Caki2 (cell line): ENCODE data around the gene STK24. TPM values are rescaled to one million over a fixed set of nuclear protein-coding genes. Genes with fewer than 3 reads are reported as not detected.

Experiments used
- DNase-seq: peaks from one replicate; pipeline ENCODE4 v3.0.0-alpha.2; 2015; ENCODE audit warnings: low read depth
- in situ Hi-C: cut with HindIII; loops from 2 replicates; pipeline ENCODE4 v1.10.0; 2016; ENCODE audit warnings: low sequenced_read_pairs, low pct_unique_long_range_greater_than_20kb, mixed read lengths
- total RNA-seq: library from RNA; depleted of rRNA; stranded (reverse); fragments of >200 nt; shearing (Covaris generic); gene quantifications from 2 replicates; pipeline ENCODE4 v1.2.3, GENCODE V29; 2014; ENCODE audit warnings: low replicate concordance

Gene STK24
- total RNA-seq, 1 experiment from 2014 or later: 94.3 TPM

GRCh38 chr13:98488736-98489135, 88.2 kb downstream of the STK24 start:
- no peak for DNase-seq
- in situ Hi-C loops: no loop called here

- in situ Hi-C loops: no loop called here
- no peak for DNase-seq
Measured at GRCh38 chr13:98487522-98487921, 89.4 kb downstream of the STK24 start.

DNA sequence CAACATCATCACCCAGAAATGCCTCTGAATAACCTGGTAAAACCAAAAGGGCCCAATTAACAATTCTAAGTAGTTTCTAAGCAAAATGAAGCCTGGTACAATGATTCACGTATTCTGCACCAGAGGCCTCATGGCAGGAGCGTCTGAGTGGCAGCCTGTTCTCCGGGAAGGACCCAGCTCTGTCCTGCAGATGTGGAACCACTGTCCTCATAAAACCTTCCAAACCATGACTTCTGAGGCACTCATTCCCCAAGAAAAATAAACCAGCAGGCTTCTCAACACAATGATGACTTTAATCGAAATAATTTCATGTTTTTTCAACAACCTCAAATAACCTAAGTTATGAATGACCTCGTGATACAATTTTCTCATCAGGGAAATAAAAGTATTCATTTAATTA, 89.9 kb downstream of the STK24 start:
- in situ Hi-C loops: no loop called here
- DNase-seq: no peak

DNA sequence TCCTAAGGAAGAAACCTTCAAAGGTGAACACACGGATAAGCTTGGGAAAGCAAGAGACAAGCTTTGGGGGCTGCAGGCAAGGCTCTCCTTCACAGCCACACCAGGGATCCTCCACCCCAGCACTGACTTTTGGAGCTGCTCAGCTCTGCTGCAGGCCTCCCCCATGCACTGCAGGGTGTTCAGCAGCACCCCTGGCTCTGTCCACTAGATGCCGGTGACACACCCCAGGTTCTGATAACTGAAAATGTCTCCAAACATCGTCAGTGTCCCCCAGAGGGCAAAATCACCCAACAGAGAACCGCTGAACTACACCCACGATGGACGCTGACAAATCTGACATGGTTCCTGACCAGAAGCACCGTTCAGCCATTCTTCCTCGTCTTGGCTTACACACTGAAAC, 90.5 kb downstream of the STK24 start:
- in situ Hi-C loops: no loop called here

GRCh38 chr13:98485561-98485960, 91.3 kb downstream of the STK24 start:
- DNase-seq: no peak
- in situ Hi-C loops: no loop called here

More for the DNA sequence above, 90.5 kb downstream of the STK24 start:
- DNase-seq: no peak

DNA sequence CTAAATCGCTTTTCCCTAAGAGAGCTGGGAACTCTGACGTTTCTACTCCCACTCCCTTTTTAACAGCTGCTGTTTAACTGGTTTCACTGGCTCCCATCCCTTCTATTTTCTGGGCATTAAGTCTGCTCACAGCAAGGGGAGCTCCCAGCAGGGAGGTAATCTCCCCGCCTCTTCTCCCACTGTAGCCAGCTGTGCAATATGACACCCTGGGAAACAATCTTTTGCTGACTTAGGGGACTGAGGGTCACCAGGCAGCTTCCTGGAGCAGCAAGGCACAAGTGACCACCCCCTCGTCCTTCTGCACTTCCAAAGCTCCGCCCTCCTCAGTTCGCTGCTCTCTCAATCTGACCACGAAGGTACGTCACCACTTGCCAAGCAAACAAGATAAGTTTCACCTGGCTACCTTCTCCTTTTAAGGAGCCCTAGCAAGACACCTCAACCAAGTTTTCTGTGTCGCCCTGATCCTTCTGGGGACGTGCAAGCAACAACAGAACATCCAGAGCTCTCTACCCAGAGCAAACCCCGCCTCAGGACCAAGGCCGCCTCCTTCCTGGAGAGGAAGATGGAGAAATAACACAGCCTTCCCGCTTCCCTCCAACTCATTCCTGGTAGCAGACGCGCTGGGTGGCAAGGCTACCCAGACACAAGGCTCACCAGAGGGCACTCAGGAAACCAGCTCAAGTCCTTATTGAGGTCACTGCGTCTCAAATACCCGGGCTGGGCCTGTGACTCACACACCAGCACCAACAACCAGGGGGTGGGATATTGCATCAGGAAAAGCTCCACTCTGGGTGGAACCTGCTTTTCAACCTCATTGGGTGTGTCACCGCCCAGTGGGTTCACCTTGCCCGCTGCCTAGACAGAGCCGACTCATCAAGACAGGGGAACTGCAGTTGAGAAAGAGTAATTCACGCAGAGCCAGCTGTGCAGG, 92.4 kb downstream of the STK24 start:
- in situ Hi-C loops: no loop called here
- DNase-seq: peak; percentile 93

DNA sequence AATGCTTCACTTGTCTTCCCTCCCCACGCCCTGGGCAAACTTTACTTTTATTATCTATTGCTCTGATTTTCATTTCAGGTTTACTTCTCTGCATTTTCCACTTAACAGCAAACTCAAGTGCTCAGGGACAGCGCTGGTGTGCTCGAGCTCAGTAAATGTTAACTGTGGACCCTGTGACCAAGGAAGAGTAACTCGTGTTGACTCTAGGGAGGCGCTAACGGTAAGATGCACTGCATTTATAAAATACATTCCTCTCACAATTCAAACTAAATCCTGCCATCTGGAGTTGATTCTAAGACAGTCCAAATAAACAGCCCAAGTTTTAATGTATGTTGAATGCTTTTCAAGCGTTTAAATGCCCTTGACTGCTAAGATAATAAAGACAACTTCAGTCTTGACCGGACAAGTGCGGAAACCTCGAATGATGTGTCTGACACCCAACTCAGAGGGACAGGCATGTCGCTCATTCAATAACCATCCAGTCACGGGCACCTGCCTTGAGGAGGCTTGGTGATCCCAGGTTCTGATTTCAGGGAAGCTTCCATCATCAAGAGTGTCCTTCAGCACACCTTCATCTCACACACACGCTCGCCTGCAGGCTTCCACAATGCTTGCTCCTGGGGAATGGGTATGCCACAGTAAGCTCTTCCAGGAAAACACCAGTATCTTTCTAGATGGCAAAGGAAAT, 93.2 kb downstream of the STK24 start:
- in situ Hi-C loops: no loop called here
- DNase-seq: no peak

DNA sequence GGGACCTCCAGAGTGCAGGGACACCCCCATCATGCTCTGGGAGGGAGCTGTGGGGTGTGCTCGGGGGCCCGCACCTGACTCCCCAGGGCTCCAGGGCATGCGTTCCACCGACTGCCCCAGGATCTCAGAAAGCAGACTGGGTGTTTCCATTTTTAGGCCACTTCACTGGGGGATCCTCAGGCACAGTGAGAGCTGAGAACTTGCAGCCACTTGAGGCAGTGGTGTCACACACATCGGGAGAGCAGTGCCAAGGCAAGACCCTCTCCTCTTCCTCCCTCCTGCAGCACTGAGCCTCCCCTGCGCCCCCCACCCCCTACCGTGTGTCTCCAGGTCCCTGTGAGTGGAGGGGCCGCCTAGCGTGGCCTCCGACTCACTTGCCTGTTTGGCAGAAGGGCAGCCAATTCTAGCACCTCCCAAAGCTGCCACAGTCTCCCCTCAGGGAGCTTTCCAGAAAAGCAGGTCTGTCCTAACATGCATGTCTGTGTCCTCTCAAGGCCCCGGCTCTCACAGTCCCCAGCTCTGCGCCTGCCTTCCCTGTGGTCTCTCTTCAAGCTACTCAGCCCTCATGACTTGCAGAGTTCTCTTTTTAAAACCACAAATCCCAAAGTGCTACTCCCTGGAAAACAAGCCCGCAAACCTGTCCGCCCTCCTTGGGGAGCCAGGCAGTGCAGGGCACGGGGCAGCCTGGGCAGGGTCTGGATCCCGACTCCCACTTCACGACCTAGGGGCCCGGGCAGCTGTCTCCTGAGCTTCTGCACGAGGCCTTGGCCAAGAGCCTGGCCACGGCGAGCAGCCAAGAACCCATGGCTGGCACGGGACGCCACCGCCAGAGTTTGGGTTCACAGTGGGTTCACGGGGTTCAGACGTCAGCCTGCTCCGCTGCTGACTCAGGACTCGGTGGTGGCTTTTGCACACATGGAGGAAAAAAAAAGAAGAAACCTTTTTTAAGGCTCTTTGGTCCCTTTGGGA, 94.1 kb downstream of the STK24 start:
- no peak for DNase-seq

DNA sequence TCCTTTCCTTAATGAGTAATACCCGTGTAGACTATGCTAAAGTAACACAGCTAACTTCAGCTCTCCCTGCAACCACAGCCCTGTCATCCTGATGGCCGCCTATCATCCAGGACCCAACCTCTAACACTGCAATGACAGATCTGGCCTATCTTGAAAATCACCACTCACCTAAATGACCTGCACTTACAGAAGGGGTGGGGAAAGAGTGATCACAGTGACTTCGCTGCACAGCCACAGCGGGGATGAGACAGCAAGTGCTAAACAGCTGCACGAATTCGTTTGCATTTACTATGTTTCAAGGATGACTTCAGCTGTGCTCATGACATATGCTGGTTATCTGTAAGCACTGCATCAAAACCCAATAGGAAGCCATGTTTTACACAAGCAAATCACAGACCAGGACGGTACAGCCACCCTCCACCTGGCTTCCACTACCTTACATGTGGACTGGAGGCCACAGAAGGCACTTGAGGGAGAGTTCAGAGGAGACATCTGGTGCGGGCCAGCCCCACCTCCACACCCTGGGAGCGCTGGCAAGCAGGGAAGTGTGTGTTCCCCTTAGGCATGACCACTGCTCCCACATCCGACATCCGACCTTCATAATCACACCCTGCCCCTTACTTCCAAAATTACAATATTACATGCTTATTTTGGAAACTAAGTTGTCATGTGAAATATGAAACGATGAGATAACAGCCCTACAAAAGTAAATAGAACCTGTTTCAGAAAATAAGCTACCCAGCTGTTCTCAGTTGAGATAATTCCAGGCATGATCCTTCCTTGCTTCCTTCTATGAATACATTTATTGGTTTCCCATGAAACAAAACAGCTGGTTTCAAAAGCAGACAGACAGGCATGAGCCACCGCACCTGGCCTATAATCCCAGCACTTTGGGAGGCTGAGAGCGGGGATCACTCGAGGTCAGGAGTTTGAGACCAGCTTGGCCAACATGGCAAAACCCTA, 95.7 kb downstream of the STK24 start:
- in situ Hi-C loops: no loop called here
- DNase-seq: no peak

More for the DNA sequence above, 94.1 kb downstream of the STK24 start:
- in situ Hi-C loops: no loop called here

DNA sequence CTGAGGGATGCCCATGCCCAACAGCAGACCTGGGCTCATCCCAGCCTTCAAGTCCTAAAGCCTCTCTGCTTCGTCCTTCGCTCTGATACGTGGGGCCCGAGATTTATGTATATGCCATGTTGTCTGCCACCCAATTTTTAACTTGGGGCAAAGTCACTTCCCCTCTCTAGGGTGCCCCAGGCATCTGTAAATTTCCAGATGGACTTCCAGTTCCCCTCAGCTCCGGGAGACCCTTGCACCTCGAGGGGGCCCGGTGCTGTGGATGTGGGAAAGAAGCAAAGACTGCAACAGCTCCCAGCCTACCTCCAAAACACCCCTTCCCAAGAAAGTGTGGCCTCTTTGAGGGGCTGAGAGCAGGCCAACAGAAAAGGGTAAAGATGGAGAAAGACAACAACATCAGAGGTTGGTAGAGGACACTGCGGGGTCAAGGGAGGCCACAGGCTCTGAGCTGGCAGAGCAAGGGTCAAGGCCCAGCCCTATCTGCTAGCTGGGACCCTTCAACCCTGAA, 97.4 kb downstream of the STK24 start:
- in situ Hi-C loops: no loop called here
- no peak for DNase-seq

- DNase-seq: peak; percentile 7
- in situ Hi-C loops: no loop called here
Measured at GRCh38 chr13:98478189-98479129, 98.4 kb downstream of the STK24 start.

- DNase-seq: no peak
- in situ Hi-C loops: no loop called here
Measured at GRCh38 chr13:98476538-98476966, 100.4 kb downstream of the STK24 start.

DNA sequence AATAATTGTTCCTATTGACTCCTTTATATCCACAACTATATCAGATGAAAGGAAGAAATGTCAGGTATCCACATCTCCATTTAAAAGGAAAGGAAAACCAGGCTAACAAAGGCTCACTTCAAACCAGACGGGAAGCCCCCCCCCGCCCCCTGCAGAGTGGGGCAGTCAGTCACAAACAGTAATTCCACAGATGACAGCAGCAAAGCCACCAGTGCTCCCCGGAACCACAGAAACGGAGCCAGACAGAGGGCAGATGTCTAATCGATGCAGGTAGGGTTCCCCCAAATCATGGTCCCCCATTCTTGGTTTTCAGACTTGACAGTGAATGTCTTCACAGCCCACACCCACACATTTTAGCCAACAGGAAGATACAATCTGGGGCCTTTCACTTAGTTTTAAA, 100.8 kb downstream of the STK24 start:
- DNase-seq: no peak
- in situ Hi-C loops: no loop called here

- in situ Hi-C loops: no loop called here
- DNase-seq: no peak
Measured at GRCh38 chr13:98475522-98475921, 101.4 kb downstream of the STK24 start.

- in situ Hi-C loops: no loop called here
- no peak for DNase-seq
Measured at GRCh38 chr13:98474761-98475160, 102.1 kb downstream of the STK24 start.

- in situ Hi-C loops: no loop called here
- no peak for DNase-seq
Measured at GRCh38 chr13:98474292-98474691, 102.6 kb downstream of the STK24 start.
